GM23338 (cell line): ENCODE results near the gene QSOX1. TPM values are rescaled to one million over a fixed set of nuclear protein-coding genes. Genes with fewer than 3 reads are reported as not detected.
A peak's percentile ranks its signal among the peaks of the same experiment; 100 is the strongest.

Experiments
- ATAC-seq: fragments of 200-7000 bp; cut with Tn5 transposase; 3 replicates; pipeline ENCODE4 v1.9.1; 2020
- DNase-seq: peaks from one replicate; pipeline ENCODE4 v3.0.0-alpha.2; 2015; ENCODE audit warnings: low spot score
- H2AFZ ChIP-seq: fragments of 200-600 bp; sonication (generic); 2 replicates; pipeline ENCODE4 v1.8.0; 2016; ENCODE audit warnings: antibody characterized with exemption, mild to moderate bottlenecking, moderate library complexity
- H3F3A ChIP-seq: fragments of 200-600 bp; sonication (generic); replicated peaks from 2 replicates; pipeline ENCODE4 v1.8.0; 2017; ENCODE audit warnings: antibody characterized with exemption, mixed run types, low read depth
- H3K27ac ChIP-seq: fragments of 200-600 bp; sonication (generic); 2 replicates; pipeline ENCODE4 v1.6.1; 2016; ENCODE audit warnings: low read depth
- H3K27me3 ChIP-seq: fragments of 200-600 bp; sonication (generic); 2 replicates; pipeline ENCODE4 v1.8.0; 2016; ENCODE audit warnings: mild to moderate bottlenecking, mixed run types, moderate library complexity; ENCODE audit not compliant: insufficient read depth
- H3K36me3 ChIP-seq: fragments of 200-600 bp; sonication (generic); 2 replicates; pipeline ENCODE4 v1.8.0; 2016; ENCODE audit warnings: mild to moderate bottlenecking; ENCODE audit not compliant: insufficient read depth
- H3K4me1 ChIP-seq: fragments of 200-600 bp; sonication (generic); 2 replicates; pipeline ENCODE4 v1.8.0; 2016; ENCODE audit warnings: mild to moderate bottlenecking, moderate library complexity; ENCODE audit not compliant: insufficient read depth
- H3K4me2 ChIP-seq: fragments of 200-600 bp; sonication (generic); 2 replicates; pipeline ENCODE4 v1.7.1; 2017; ENCODE audit warnings: mixed run types
- H3K4me3 ChIP-seq: fragments of 200-600 bp; sonication (generic); 2 replicates; pipeline ENCODE4 v1.6.1; 2016; ENCODE audit warnings: mixed run types
- H3K79me2 ChIP-seq: fragments of 200-600 bp; sonication (generic); replicated peaks from 2 replicates; pipeline ENCODE4 v1.8.0; 2017; ENCODE audit warnings: mild to moderate bottlenecking; ENCODE audit not compliant: insufficient read depth
- H3K9me2 ChIP-seq: fragments of 200-600 bp; sonication (generic); 2 replicates; pipeline ENCODE4 v1.8.0; 2017; ENCODE audit not compliant: insufficient read depth
- H4K20me1 ChIP-seq: fragments of 200-600 bp; sonication (generic); replicated peaks from 2 replicates; pipeline ENCODE4 v1.8.0; 2017; ENCODE audit warnings: mild to moderate bottlenecking; ENCODE audit not compliant: insufficient read depth
- H3K27ac Mint-ChIP-seq: 2 replicates; pipeline ENCODE4 v1.8.0; 2020; ENCODE audit warnings: inconsistent platforms, mild to moderate bottlenecking, moderate library complexity, mixed read lengths
- H3K27me3 Mint-ChIP-seq: 3 replicates; pipeline ENCODE4 v1.8.0; 2022; ENCODE audit warnings: low read depth, mild to moderate bottlenecking, moderate library complexity, mixed read lengths, inconsistent platforms; ENCODE audit not compliant: insufficient read depth, poor library complexity
- H3K36me3 Mint-ChIP-seq: 3 replicates; pipeline ENCODE4 v1.8.0; 2021; ENCODE audit warnings: low read depth, mild to moderate bottlenecking, inconsistent platforms, moderate library complexity, mixed read lengths
- H3K4me1 Mint-ChIP-seq: 3 replicates; pipeline ENCODE4 v1.8.0; 2020; ENCODE audit warnings: mild to moderate bottlenecking, inconsistent platforms, mixed read lengths
- H3K4me3 Mint-ChIP-seq: 3 replicates; pipeline ENCODE4 v1.8.0; 2021; ENCODE audit warnings: moderate library complexity, mild to moderate bottlenecking, inconsistent platforms, mixed read lengths
- H3K9me3 Mint-ChIP-seq: 3 replicates; pipeline ENCODE4 v1.8.0; 2020; ENCODE audit warnings: moderate library complexity, mild to moderate bottlenecking, inconsistent platforms, mixed read lengths
- CTCF ChIP-seq, 2 experiments: fragments of 200-600 bp in 1 of 2; sonication (generic) in 1 of 2; conservative IDR thresholded peaks; 2 replicates each; pipeline versions ENCODE4 v1.5.1 to v1.6.1; 2016 to 2017; ENCODE audit warnings: antibody characterized with exemption in 2 of 2, low read depth in 2 of 2, mild to moderate bottlenecking in 2 of 2, moderate library complexity in 1 of 2
- ETS1 ChIP-seq: IDR thresholded peaks from 2 replicates; pipeline ENCODE4 v1.6.1; 2016; ENCODE audit warnings: antibody characterized with exemption
- EZH2 ChIP-seq: fragments of 200-600 bp; sonication (generic); IDR thresholded peaks from one replicate; pipeline ENCODE4 v1.8.0; 2017; ENCODE audit warnings: antibody characterized with exemption, mild to moderate bottlenecking, low read depth; ENCODE audit not compliant: unreplicated experiment
- EZH2phosphoT487 ChIP-seq: fragments of 200-600 bp; sonication (generic); IDR thresholded peaks from one replicate; pipeline ENCODE4 v1.8.1; 2018; ENCODE audit warnings: antibody characterized with exemption; ENCODE audit not compliant: unreplicated experiment
- JUNB ChIP-seq: IDR thresholded peaks from one replicate; pipeline ENCODE4 v1.6.1; 2016; ENCODE audit warnings: antibody characterized with exemption; ENCODE audit not compliant: unreplicated experiment
- NANOG ChIP-seq: IDR thresholded peaks from 2 replicates; pipeline ENCODE4 v1.6.1; 2016; ENCODE audit warnings: antibody characterized with exemption, borderline replicate concordance
- REST ChIP-seq: IDR thresholded peaks from one replicate; pipeline ENCODE4 v1.6.1; 2018; ENCODE audit warnings: antibody characterized with exemption; ENCODE audit not compliant: unreplicated experiment
- ZNF331 ChIP-seq: fragments of 250-450 bp; sonication (Bioruptor Pico); IDR thresholded peaks from 2 replicates; pipeline ENCODE4 v1.5.0; 2020; ENCODE audit warnings: low read depth, mild to moderate bottlenecking, moderate library complexity
- ZNF462 ChIP-seq: fragments of 250-450 bp; sonication (Bioruptor Pico); IDR thresholded peaks from 2 replicates; pipeline ENCODE4 v1.5.0; 2020; ENCODE audit warnings: mild to moderate bottlenecking, moderate library complexity
- polyA plus RNA-seq: library from polyadenylated mRNA; unstranded; fragments of >200 nt; fragmentation: Nextera tagmentation; extraction: Ambion mirVana; gene quantifications from 2 replicates; pipeline ENCODE4 v1.2.1, GENCODE V29; 2016
- total RNA-seq: library from RNA; depleted of rRNA; stranded (reverse); fragments of >200 nt; shearing (Covaris generic); gene quantifications from 2 replicates; pipeline ENCODE4 v1.2.3, GENCODE V29; 2014

QSOX1 gene
- total and polyA plus RNA-seq, 2 experiments from 2014 or later, result 47.8 to 119 TPM

GRCh38 chr1:180235077-180235501 lies 80.4 kb downstream of the QSOX1 start:
- peaks cover 58% of the 10 kb centered on the region for H3K4me1 ChIP-seq
- H3K79me2 ChIP-seq, result 0 out of 2 replicates have a peak, but pooled peaks cover 4% of the 10 kb centered on the region
- peaks cover 86% of the 10 kb centered on the region for H3K27me3 ChIP-seq
- Mint-ChIP-seq H3K27ac (no peak overlapping the region), H3K4me3 (peak overlapping the region; percentile 77), H3K4me1 (peaks cover 73% of the 10 kb centered on the region), H3K9me3 (no peaks in the 10 kb centered on the region; the same call in 2 of the 3 replicates), H3K27me3 (peaks cover 83% of the 10 kb centered on the region), H3K36me3 (no peaks in the 10 kb centered on the region)
- ATAC-seq (peak; percentile 12), DNase-seq (peak; percentile 74)
- H3F3A ChIP-seq, result peaks cover 39% of the 10 kb centered on the region
- no peak for TF ChIP-seq ZNF462 (CRISPR knock-in tag)
- TF ChIP-seq REST, result no peak
- no peak for TF ChIP-seq JUNB
- TF ChIP-seq EZH2phosphoT487, result no peak
- no peak for TF ChIP-seq EZH2
- TF ChIP-seq NANOG, result no peak
- no peak for TF ChIP-seq CTCF (conservative IDR thresholded peaks at IDR 0.05; ENCODE audit: low read depth in 2 of 2)
- TF ChIP-seq ZNF331 (CRISPR knock-in tag), result no peak
- no peak for TF ChIP-seq ETS1
- H2AFZ ChIP-seq, result peak overlapping the region; percentile 52
- no peaks in the 10 kb centered on the region for H3K9me2 ChIP-seq
- peak overlapping the region; percentile 62 for H3K4me3 ChIP-seq
- H3K36me3 ChIP-seq, result no peaks in the 10 kb centered on the region
- H3K27ac ChIP-seq, result no peak overlapping the region
- peak overlapping the region; percentile 100 for H3K4me2 ChIP-seq
- no peaks in the 10 kb centered on the region; the same call in 1 of the 2 replicates for H4K20me1 ChIP-seq
